SK-N-SH (cell line): ENCODE data around the gene BTBD2. TPM values are rescaled to one million over a fixed set of nuclear protein-coding genes. Genes with fewer than 3 reads are reported as not detected.

Source experiments
- CTCF ChIA-PET: fragments of 300-600, 350-600 bp; formaldehyde crosslinking; extraction: SDS; loops from one replicate; lab custom pipeline; 2021; lab: Yijun Ruan, JAX
- POLR2A ChIA-PET: fragments of 350-600 bp; sonication (Branson Sonifier 250); formaldehyde crosslinking; extraction: SDS; loops from one replicate; lab custom pipeline; 2020; ENCODE audit warnings: antibody characterized with exemption, inconsistent platforms; lab: Yijun Ruan, JAX
- DNase-seq: peaks from one replicate; pipeline ENCODE4 v3.0.0; 2012
- H2AFZ ChIP-seq: fragments of 200-600 bp; sonication (generic); 2 replicates; pipeline ENCODE4 v1.8.1; 2016; ENCODE audit warnings: antibody characterized with exemption, mild to moderate bottlenecking, low read depth
- H3F3A ChIP-seq: fragments of 200-600 bp; sonication (generic); replicated peaks from 2 replicates; pipeline ENCODE3; 2016; ENCODE audit warnings: antibody characterized with exemption, mild to moderate bottlenecking; ENCODE audit not compliant: insufficient read depth
- H3K27ac ChIP-seq, 2 experiments: fragments of 200-500 bp in 1 of 2; fragments of 200-600 bp in 1 of 2; sonication (Bioruptor generic) in 1 of 2; sonication (generic), shearing (Covaris generic) in 1 of 2; 2 replicates each; pipeline versions ENCODE4 v1.5.1 to v1.6.1; 2014 to 2016; ENCODE audit warnings: low read depth in 2 of 2, inconsistent platforms in 1 of 2, low read length in 1 of 2, mild to moderate bottlenecking in 1 of 2, mixed read lengths in 1 of 2
- H3K27me3 ChIP-seq: fragments of 200-600 bp; sonication (generic), shearing (Covaris generic); 2 replicates; pipeline ENCODE4 v1.6.1; 2016; ENCODE audit warnings: mixed run types; ENCODE audit not compliant: insufficient read depth
- H3K36me3 ChIP-seq, 2 experiments: fragments of 200-500 bp in 1 of 2; fragments of 200-600 bp in 1 of 2; sonication (Bioruptor generic) in 1 of 2; sonication (generic) in 1 of 2; replicated peaks in 1 of 2; 2 replicates each; pipeline versions ENCODE3 to v1.5.1; 2014 to 2016; ENCODE audit warnings: low read length in 1 of 2, mild to moderate bottlenecking in 1 of 2; ENCODE audit not compliant: insufficient read depth in 2 of 2, control insufficient read depth in 1 of 2
- H3K4me1 ChIP-seq, 2 experiments: fragments of 200-500 bp in 1 of 2; fragments of 200-600 bp in 1 of 2; sonication (Bioruptor generic) in 1 of 2; sonication (generic), shearing (Covaris generic) in 1 of 2; 2 replicates each; pipeline versions ENCODE4 v1.5.1 to v1.6.1; 2014 to 2016; ENCODE audit warnings: low read depth in 1 of 2, low read length in 1 of 2, mixed run types in 1 of 2; ENCODE audit not compliant: insufficient read depth in 2 of 2, control insufficient read depth in 1 of 2
- H3K4me2 ChIP-seq: fragments of 200-600 bp; sonication (generic), shearing (Covaris generic); 2 replicates; pipeline ENCODE4 v1.6.1; 2017; ENCODE audit warnings: mixed run types
- H3K4me3 ChIP-seq, 2 experiments: fragments of 200-500 bp in 1 of 2; fragments of 200-600 bp in 1 of 2; sonication (Bioruptor generic) in 1 of 2; sonication (generic), shearing (Covaris generic) in 1 of 2; 2 replicates each; pipeline versions ENCODE4 v1.5.1 to v1.8.1; 2014 to 2016; ENCODE audit warnings: low read depth in 2 of 2, inconsistent platforms in 1 of 2, low read length in 1 of 2, mild to moderate bottlenecking in 1 of 2, mixed read lengths in 1 of 2, moderate library complexity in 1 of 2
- H3K79me2 ChIP-seq: fragments of 200-600 bp; sonication (generic); 2 replicates; pipeline ENCODE4 v1.8.1; 2017; ENCODE audit warnings: mild to moderate bottlenecking; ENCODE audit not compliant: insufficient read depth
- H3K9ac ChIP-seq: fragments of 200-600 bp; sonication (generic); 2 replicates; pipeline ENCODE4 v1.6.1; 2017; ENCODE audit warnings: mixed run types
- H3K9me2 ChIP-seq: fragments of 200-600 bp; sonication (generic); 2 replicates; pipeline ENCODE4 v1.6.1; 2017; ENCODE audit warnings: mixed run types
- H3K9me3 ChIP-seq: fragments of 200-600 bp; sonication (generic); 2 replicates; pipeline ENCODE4 v1.6.1; 2017; ENCODE audit warnings: mixed run types, mild to moderate bottlenecking, moderate library complexity
- H4K20me1 ChIP-seq: fragments of 200-600 bp; sonication (generic); 2 replicates; pipeline ENCODE4 v1.6.1; 2017; ENCODE audit warnings: mild to moderate bottlenecking, mixed run types; ENCODE audit not compliant: insufficient read depth
- CHD2 ChIP-seq: fragments of 150-350 bp; IDR thresholded peaks from 2 replicates; pipeline ENCODE4 v1.6.1; 2018; ENCODE audit warnings: low read length; ENCODE audit not compliant: partially characterized antibody
- EZH2phosphoT487 ChIP-seq: fragments of 200-600 bp; sonication (generic); IDR thresholded peaks from 2 replicates; pipeline ENCODE4 v1.6.1; 2017; ENCODE audit warnings: low read depth, mixed run types, mild to moderate bottlenecking, antibody characterized with exemption, moderate library complexity, borderline replicate concordance
- FOSL2 ChIP-seq: IDR thresholded peaks from 2 replicates; pipeline ENCODE4 v1.4.0; 2012; ENCODE audit warnings: low read depth, mild to moderate bottlenecking, moderate library complexity, borderline replicate concordance
- FOXJ3 ChIP-seq: sonication (generic); formaldehyde crosslinking; IDR thresholded peaks from 2 replicates; pipeline ENCODE4 v1.5.1; 2020; ENCODE audit warnings: mild to moderate bottlenecking, missing genetic modification reagents
- FOXM1 ChIP-seq: IDR thresholded peaks from 2 replicates; pipeline ENCODE4 v1.4.0; 2012; ENCODE audit warnings: low read depth, mild to moderate bottlenecking
- GABPA ChIP-seq: IDR thresholded peaks from 2 replicates; pipeline ENCODE4 v1.4.0; 2012; ENCODE audit warnings: low read depth, mild to moderate bottlenecking
- GATA2 ChIP-seq: sonication (generic); formaldehyde crosslinking; IDR thresholded peaks from 2 replicates; pipeline ENCODE4 v1.5.0; 2020; ENCODE audit warnings: mild to moderate bottlenecking, missing genetic modification reagents
- JUND ChIP-seq: IDR thresholded peaks from 2 replicates; pipeline ENCODE4 v1.4.0; 2012
- MAX ChIP-seq: IDR thresholded peaks from 2 replicates; pipeline ENCODE4 v1.4.0; 2012; ENCODE audit warnings: low read depth
- NFIC ChIP-seq: IDR thresholded peaks from 2 replicates; pipeline ENCODE4 v1.4.0; 2012; ENCODE audit warnings: borderline replicate concordance
- PBX3 ChIP-seq: IDR thresholded peaks from 2 replicates; pipeline ENCODE4; 2012
- POLR2AphosphoS5 ChIP-seq: IDR thresholded peaks from 2 replicates; pipeline ENCODE4 v1.6.1; 2012; ENCODE audit warnings: low read depth, low read length
- RCOR1 ChIP-seq: fragments of 150-350 bp; IDR thresholded peaks from 2 replicates; pipeline ENCODE4 v1.6.1; 2017; ENCODE audit warnings: antibody characterized with exemption, low read length
- RFX5 ChIP-seq: IDR thresholded peaks from 2 replicates; pipeline ENCODE4 v1.6.1; 2012; ENCODE audit warnings: mild to moderate bottlenecking, improper control_type of control experiment, low read length
- RXRA ChIP-seq: IDR thresholded peaks from 2 replicates; pipeline ENCODE4 v1.4.0; 2012; ENCODE audit warnings: low read depth, mild to moderate bottlenecking, borderline replicate concordance
- SIN3A ChIP-seq: IDR thresholded peaks from 2 replicates; pipeline ENCODE4 v1.6.1; 2012; ENCODE audit warnings: low read depth, mild to moderate bottlenecking, low read length, moderate library complexity, borderline replicate concordance
- TAF1 ChIP-seq: IDR thresholded peaks from 2 replicates; pipeline ENCODE4 v1.6.1; 2012; ENCODE audit warnings: low read depth, mild to moderate bottlenecking, low read length, moderate library complexity, borderline replicate concordance
- TEAD4 ChIP-seq: IDR thresholded peaks from 2 replicates; pipeline ENCODE4 v1.4.0; 2012; ENCODE audit warnings: mild to moderate bottlenecking, borderline replicate concordance; ENCODE audit not compliant: insufficient read depth
- YY1 ChIP-seq: IDR thresholded peaks from 2 replicates; pipeline ENCODE4 v1.4.0; 2012; ENCODE audit warnings: low read depth, mild to moderate bottlenecking
- ZBTB33 ChIP-seq: IDR thresholded peaks from 2 replicates; pipeline ENCODE4 v1.4.0; 2012; ENCODE audit warnings: low read depth, borderline replicate concordance
- WGBS: methylation state at CpG from one replicate; pipeline ENCODE4 v1.1.6; 2017; ENCODE audit warnings: low lambda C conversion rate; 5-methylcytosine and 5-hydroxymethylcytosine counted together
- polyA plus RNA-seq, 3 experiments: library from polyadenylated mRNA; depleted of rRNA; stranded (reverse); fragments of >200 nt; gene quantifications; 2 replicates each; pipeline ENCODE4 v1.2.3, GENCODE V29; 2012
- small RNA-seq, 7 experiments: library from RNA; depleted of rRNA; stranded (forward); fragments of <200 nt; gene quantifications; one replicate each; pipeline ENCODE3, GENCODE V24; 2012

Gene BTBD2
- polyA plus RNA-seq, 1 of the 3 experiments (the other 2 are of a cell fraction): 66.8 TPM

- Histone ChIP-seq H3K36me3 (no peaks in the 10 kb centered on the region), H3K4me2 (no peak overlapping the region), H3K9me3 (no peaks in the 10 kb centered on the region), H3K9me2 (no peaks in the 10 kb centered on the region), H3F3A (peaks cover 8% of the 10 kb centered on the region), H3K79me2 (no peaks in the 10 kb centered on the region), H2AFZ (no peak overlapping the region), H3K27me3 (no peaks in the 10 kb centered on the region), H3K9ac (no peak overlapping the region), H4K20me1 (no peaks in the 10 kb centered on the region), H3K4me1 (peaks cover 6 to 7% of the 10 kb centered on the region in 2 experiments; a peak in 3 of 4 replicates), H3K4me3 (no peak overlapping the region), H3K27ac (no peak overlapping the region)
- ChIA-PET POLR2A (no interaction called here), CTCF (no interaction called here)
- 67% methylated on average over 6 of the region's 11 CpGs for WGBS
- no peak for DNase-seq
- TF ChIP-seq FOXJ3 (CRISPR knock-in tag) (no peak), GATA2 (CRISPR knock-in tag) (no peak), PBX3 (no peak), FOSL2 (no peak), JUND (no peak), POLR2AphosphoS5 (no peak), TAF1 (no peak), RXRA (no peak), FOXM1 (no peak), SIN3A (no peak), YY1 (no peak), EZH2phosphoT487 (no peak), RCOR1 (no peak), ZBTB33 (no peak), CHD2 (no peak), RFX5 (no peak), GABPA (no peak), TEAD4 (no peak), MAX (no peak), NFIC (no peak)
Measured at GRCh38 chr19:1935484-1936208, 79.9 kb downstream of the BTBD2 start.

Small RNA genes lying within 50 kb of the gene (small RNA-seq; reads per million reads assigned to genes)
- gene AC007136.1: 0 reads per million in 7 experiments

Other genes starting within 250 kb of the BTBD2 start
- gene ATP8B3, start 203.4 kb downstream of the BTBD2 start, polyA plus RNA-seq (2012; rRNA removed): 6.2 and 8.0 TPM in 2 replicates
- gene REXO1, start 167.2 kb downstream of the BTBD2 start, polyA plus RNA-seq (2012; rRNA removed): 9.0 and 18.8 TPM in 2 replicates
- gene KLF16, start 152.1 kb downstream of the BTBD2 start, polyA plus RNA-seq (2012; rRNA removed): 11.3 and 16.1 TPM in 2 replicates
- 61.1 and 69.1 TPM in 2 replicates for gene ABHD17A, start 130.2 kb downstream of the BTBD2 start, polyA plus RNA-seq (2012; rRNA removed)
- 1.7 and 2.8 TPM in 2 replicates for gene ADAT3, start 110.3 kb downstream of the BTBD2 start, polyA plus RNA-seq (2012; rRNA removed)
- 11.8 and 30.0 TPM in 2 replicates for gene SCAMP4, start 110.3 kb downstream of the BTBD2 start, polyA plus RNA-seq (2012; rRNA removed)
- 77.3 and 79.4 TPM in 2 replicates for gene CSNK1G2, start 74.5 kb downstream of the BTBD2 start, polyA plus RNA-seq (2012; rRNA removed)
- 58.9 and 65.4 TPM in 2 replicates for gene MKNK2, start 35.5 kb upstream of the BTBD2 start, polyA plus RNA-seq (2012; rRNA removed)
- gene MOB3A, start 80.6 kb upstream of the BTBD2 start, polyA plus RNA-seq (2012; rRNA removed): 21.4 and 24.1 TPM in 2 replicates
- 4.6 and 10.3 TPM in 2 replicates for gene IZUMO4, start 81.2 kb upstream of the BTBD2 start, polyA plus RNA-seq (2012; rRNA removed)
- gene AP3D1, start 135.9 kb upstream of the BTBD2 start, polyA plus RNA-seq (2012; rRNA removed): 79.7 and 127 TPM in 2 replicates
- 3.6 and 5.0 TPM in 2 replicates for gene DOT1L, start 148.2 kb upstream of the BTBD2 start, polyA plus RNA-seq (2012; rRNA removed)
- gene PLEKHJ1, start 220.6 kb upstream of the BTBD2 start, polyA plus RNA-seq (2012; rRNA removed): 128 and 151 TPM in 2 replicates
- 35.0 and 55.8 TPM in 2 replicates for gene SF3A2, start 221.1 kb upstream of the BTBD2 start, polyA plus RNA-seq (2012; rRNA removed)
- gene AMH, start 233.6 kb upstream of the BTBD2 start, polyA plus RNA-seq (2012; rRNA removed): 16.0 and 18.1 TPM in 2 replicates
- gene JSRP1, start 240.7 kb upstream of the BTBD2 start, polyA plus RNA-seq (2012; rRNA removed): 0.76 and 0.88 TPM in 2 replicates